Left ventricle myocardium inferior (tissue), 1 donor: ENCODE results near the gene CD79A. TPM values are rescaled to one million over a fixed set of nuclear protein-coding genes. Genes with fewer than 3 reads are reported as not detected.

Experiments used
- DNase-seq: peaks from one replicate; pipeline ENCODE4 v3.0.0-alpha.2; 2020
- H3K27ac ChIP-seq: fragments of 200-600 bp; replicated peaks from 2 replicates; pipeline ENCODE4 v1.8.0; 2021
- H3K27me3 ChIP-seq: fragments of 200-600 bp; 2 replicates; pipeline ENCODE4 v1.8.0; 2021; ENCODE audit warnings: low read depth
- H3K36me3 ChIP-seq: fragments of 200-600 bp; 2 replicates; pipeline ENCODE4 v1.8.0; 2021
- H3K4me1 ChIP-seq: fragments of 200-600 bp; 2 replicates; pipeline ENCODE4 v1.8.0; 2021
- H3K4me3 ChIP-seq: fragments of 200-600 bp; 2 replicates; pipeline ENCODE4 v1.8.0; 2021; ENCODE audit warnings: mild to moderate bottlenecking, moderate library complexity
- H3K9me3 ChIP-seq: fragments of 200-600 bp; replicated peaks from 2 replicates; pipeline ENCODE4 v1.8.0; 2021
- intact Hi-C: fragments of 100-400 bp; cut with micrococcal nuclease; formaldehyde crosslinking; loops from one replicate; pipeline ENCODE4 v1.11.0; 2022
- total RNA-seq: library from RNA; stranded (reverse); fragmentation: NEBNext Ultra II Directional; extraction: Animal tissue kit (Norgen Biotek cat#: 25700); gene quantifications from one replicate; pipeline ENCODE4 v1.2.1, GENCODE V29; 2021
- TF ChIP-seq, protein P1 (sequence below): fragments of 200-600 bp; IDR thresholded peaks from 2 replicates; pipeline ENCODE4 v1.8.0; 2021; ENCODE audit warnings: antibody characterized with exemption, mild to moderate bottlenecking, borderline replicate concordance
- donor health status: DM: no; HTN: yes; CAD: no; lungs with severe emphysema.

The CD79A gene
- total RNA-seq, 1 donor from 2014 or later, result not detected

DNA sequence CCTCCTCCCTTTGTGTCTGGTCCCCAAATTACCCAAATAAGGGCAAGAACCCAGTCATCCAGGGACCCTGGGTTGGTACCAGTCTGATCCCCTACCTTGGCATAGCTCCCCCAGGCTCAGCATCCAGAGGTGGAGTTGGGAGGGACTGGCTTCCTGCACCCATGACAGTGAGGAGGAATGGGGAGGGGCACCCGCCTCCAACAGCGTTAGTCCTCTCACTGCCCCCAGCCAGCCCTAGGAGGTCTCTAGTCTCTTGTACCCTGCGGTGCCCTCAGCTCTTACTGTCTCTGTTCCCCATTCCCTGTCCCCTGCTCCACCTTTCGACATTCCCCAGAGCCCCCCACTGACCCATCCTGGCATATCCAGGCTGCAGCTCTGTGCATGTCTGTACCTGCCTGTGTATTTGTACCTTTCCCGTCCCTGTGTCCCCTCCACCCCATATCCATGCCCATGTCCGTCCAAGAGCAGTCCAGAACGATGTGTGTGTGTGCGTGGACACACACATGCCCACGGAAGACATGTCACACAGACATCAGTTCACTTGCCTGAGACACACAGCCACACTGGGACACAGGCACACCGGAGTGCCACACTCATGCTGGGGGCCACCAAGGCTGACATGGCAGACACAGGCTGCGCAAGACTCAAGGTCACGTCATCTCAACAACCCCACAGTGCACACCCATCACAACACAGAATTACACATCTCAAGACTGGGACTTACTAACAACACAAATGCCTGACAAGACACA, 33.3 kb downstream of the CD79A start:
- Histone ChIP-seq H3K4me3 (no peak overlapping the region), H3K36me3 (peaks cover 21% of the 10 kb centered on the region), H3K4me1 (peaks cover 7% of the 10 kb centered on the region), H3K27ac (no peak overlapping the region), H3K9me3 (no peaks in the 10 kb centered on the region), H3K27me3 (peaks cover 66% of the 10 kb centered on the region)
- no peak for DNase-seq
- TF ChIP-seq, protein P1, sequence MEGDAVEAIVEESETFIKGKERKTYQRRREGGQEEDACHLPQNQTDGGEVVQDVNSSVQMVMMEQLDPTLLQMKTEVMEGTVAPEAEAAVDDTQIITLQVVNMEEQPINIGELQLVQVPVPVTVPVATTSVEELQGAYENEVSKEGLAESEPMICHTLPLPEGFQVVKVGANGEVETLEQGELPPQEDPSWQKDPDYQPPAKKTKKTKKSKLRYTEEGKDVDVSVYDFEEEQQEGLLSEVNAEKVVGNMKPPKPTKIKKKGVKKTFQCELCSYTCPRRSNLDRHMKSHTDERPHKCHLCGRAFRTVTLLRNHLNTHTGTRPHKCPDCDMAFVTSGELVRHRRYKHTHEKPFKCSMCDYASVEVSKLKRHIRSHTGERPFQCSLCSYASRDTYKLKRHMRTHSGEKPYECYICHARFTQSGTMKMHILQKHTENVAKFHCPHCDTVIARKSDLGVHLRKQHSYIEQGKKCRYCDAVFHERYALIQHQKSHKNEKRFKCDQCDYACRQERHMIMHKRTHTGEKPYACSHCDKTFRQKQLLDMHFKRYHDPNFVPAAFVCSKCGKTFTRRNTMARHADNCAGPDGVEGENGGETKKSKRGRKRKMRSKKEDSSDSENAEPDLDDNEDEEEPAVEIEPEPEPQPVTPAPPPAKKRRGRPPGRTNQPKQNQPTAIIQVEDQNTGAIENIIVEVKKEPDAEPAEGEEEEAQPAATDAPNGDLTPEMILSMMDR, result no peak
- intact Hi-C loops, result no loop called here

DNA sequence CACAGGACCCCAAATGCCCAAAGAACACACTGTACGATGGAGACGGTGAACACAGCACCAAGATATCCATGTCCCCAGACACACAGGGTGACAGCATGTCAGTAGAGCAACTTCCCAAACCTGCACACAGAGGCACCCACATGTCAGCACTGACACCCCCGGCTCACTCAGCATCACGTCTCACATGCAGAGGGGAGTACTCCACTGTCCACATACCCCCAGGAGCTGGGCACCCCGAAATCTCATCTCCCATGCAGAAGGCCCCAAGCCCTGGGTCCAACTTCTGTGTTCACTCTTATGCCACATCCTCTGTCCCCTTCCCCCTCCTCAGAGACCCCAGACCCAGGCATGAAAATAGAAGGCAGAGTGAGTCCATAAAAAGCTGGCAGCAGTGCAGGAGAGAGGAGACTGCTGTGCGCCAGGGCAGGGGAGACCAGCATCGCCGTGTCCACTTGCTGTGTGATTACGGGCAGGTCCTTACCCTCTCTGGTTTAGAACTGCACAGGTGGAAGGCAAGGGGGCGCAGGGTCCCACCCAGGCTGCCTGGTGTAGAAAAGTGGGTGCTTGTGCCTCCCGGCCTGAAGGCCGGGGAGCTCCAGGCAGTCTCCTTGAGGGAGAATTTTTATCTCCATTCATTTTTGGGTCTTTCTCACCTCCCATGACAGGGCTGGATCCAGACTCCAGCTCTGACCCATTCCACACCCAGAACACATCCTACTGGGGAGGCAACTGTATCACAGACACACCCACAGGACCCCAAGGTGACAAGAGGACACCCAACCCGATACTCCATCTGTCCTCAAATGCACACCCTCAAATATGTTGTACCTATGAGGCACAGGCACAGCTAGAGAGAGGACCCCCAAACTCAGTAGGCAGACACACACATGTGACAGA, 34.2 kb downstream of the CD79A start:
- intact Hi-C loops, result no loop called here
- peaks cover 13% of the 10 kb centered on the region for H3K36me3 ChIP-seq
- no peak for DNase-seq
- H3K27ac ChIP-seq, result no peak overlapping the region
- no peak overlapping the region for H3K4me3 ChIP-seq
- TF ChIP-seq, protein P1, result no peak
- peaks cover 74% of the 10 kb centered on the region for H3K27me3 ChIP-seq
- H3K9me3 ChIP-seq, result no peaks in the 10 kb centered on the region
- H3K4me1 ChIP-seq, result peaks cover 7% of the 10 kb centered on the region

DNA sequence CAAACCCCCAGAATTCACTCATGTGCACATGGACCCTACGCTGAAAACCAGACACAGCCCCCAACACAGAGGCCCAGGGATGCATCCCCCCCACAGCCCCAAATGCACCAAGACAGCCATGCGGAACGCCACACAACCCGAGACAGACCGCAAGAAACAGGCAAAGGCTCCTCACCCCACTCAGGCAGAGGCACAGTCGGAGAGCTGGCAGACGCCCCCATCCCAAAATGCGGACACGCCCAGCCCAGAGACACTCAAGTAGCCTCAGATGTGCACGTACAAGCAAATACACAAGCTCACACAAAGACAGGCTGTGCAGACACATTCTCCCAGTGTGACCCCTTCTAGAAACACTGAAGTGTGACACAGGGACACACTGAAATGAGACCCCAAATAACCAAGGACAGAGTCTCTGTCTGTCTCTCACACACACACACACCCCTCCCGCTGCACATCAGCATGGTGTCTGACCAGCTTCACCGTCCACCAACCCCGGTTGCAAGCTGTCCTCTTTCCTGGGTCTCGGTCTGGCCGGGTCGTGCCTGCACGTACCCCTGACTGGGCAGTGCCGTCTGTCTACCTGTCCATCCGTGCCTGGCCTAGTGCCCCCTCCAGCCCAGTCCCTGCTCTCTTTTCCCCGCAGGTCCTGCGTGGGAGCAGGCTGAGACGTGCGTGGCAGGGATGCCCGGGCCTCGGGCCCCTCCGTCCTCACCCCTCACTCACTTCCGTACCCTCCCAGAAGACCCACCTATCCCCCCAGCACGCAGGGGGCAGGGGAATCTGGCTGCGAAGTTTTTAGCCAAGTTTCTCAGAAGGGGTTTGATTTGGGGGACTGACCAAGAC, 35.0 kb downstream of the CD79A start:
- Histone ChIP-seq H3K36me3 (peaks cover 4% of the 10 kb centered on the region), H3K27me3 (peaks cover 82% of the 10 kb centered on the region), H3K4me1 (peaks cover 7% of the 10 kb centered on the region), H3K4me3 (no peak overlapping the region), H3K27ac (no peak overlapping the region), H3K9me3 (no peaks in the 10 kb centered on the region)
- TF ChIP-seq, protein P1, result no peak
- intact Hi-C loops, result no loop called here
- no peak for DNase-seq

DNA sequence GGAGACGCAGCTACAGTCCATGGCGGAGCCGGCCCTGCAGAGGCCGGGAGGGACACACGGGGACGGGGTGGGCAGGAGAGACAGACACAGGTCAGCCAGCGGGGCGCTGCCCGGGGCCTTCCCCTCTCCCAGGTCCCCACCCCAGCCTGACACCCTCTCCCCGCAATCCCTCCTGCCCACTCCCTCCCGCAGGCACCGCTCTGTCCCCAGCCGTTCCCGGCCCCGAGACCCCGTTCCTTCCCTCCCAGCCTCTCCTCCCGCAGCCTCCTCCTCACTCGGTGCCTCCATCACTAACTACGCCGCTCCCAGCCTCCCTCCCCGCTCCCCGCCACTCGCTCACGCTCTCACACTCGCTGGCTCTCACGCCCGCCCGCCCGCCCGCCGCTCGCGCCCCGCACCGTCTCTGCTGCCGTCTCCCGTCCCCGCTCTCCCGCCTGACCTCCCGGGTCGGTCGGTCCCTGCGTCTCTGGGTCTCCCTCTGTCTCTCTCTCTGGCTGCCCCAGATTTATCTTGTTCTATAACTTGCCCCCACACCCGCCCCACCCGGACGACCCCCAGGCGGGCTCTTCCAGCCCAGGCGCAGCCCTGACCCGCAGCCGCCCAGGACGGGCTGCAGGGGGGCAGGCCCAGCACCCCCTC, 35.9 kb downstream of the CD79A start:
- H3K4me3 ChIP-seq, result no peak overlapping the region
- H3K4me1 ChIP-seq, result peaks cover 7% of the 10 kb centered on the region
- TF ChIP-seq, protein P1, result no peak
- no peaks in the 10 kb centered on the region for H3K36me3 ChIP-seq
- no peaks in the 10 kb centered on the region for H3K9me3 ChIP-seq
- DNase-seq, result no peak
- intact Hi-C loops, result no loop called here
- peaks cover 92% of the 10 kb centered on the region for H3K27me3 ChIP-seq
- no peak overlapping the region for H3K27ac ChIP-seq
